ENCODE results near the gene RSPO4.

GRCh38 chr20:920311-920710, 81.8 kb downstream of the RSPO4 start:
- TF ChIP-seq CTCF (IDR thresholded peaks at IDR 0.05; ENCODE audit: borderline replicate concordance, extremely low read depth, low read length, poor library complexity, severe bottlenecking) (no peak), EZH2 (IDR thresholded peaks at IDR 0.05; ENCODE audit: borderline replicate concordance, low read depth, low read length, severe bottlenecking) (no peak)

Data from DND-41 (cell line).